ENCODE results near the gene C1orf35. TPM values are rescaled to one million over a fixed set of nuclear protein-coding genes. Genes with fewer than 3 reads are reported as not detected.

The C1orf35 gene
- total RNA-seq, 1 experiment from 2014 or later = 63.3 TPM

- intact Hi-C loops (cut with micrococcal nuclease) = no loop called here
- BruUV-seq (replicated peaks) = no TSS peak
- H3K79me2 ChIP-seq (ENCODE audit: low read length) = peaks cover 38% of the 10 kb centered on the region
- H3K27me3 ChIP-seq (ENCODE audit: low read length) = no peaks in the 10 kb centered on the region
- DNase-seq (no peak), ATAC-seq (no peak)
- no peaks in the 10 kb centered on the region for H3F3A ChIP-seq (ENCODE audit: low read length, unreplicated experiment)
- ChIA-PET POLR2A (ENCODE audit: unreplicated experiment) (no interaction called here), CTCF (no interaction called here)
- TF ChIP-seq EZH2 (IDR thresholded peaks at IDR 0.05; ENCODE audit: low read length, unreplicated experiment) (no peak), CTCF (conservative IDR thresholded peaks at IDR 0.05; ENCODE audit: low read depth, low read length) (no peak), EZH2phosphoT487 (IDR thresholded peaks at IDR 0.05; ENCODE audit: borderline replicate concordance, low read length) (no peak)
- peaks cover 26% of the 10 kb centered on the region for H4K20me1 ChIP-seq (ENCODE audit: low read length)
- H3K9me3 ChIP-seq (ENCODE audit: low read length) = no peaks in the 10 kb centered on the region
- no peak overlapping the region for H3K4me3 ChIP-seq (ENCODE audit: low read length)
- no peak overlapping the region for H3K27ac ChIP-seq (ENCODE audit: low read length)
- H3K4me1 ChIP-seq (ENCODE audit: insufficient read depth, low read length) = no peaks in the 10 kb centered on the region
- H3K9me2 ChIP-seq (replicated peaks; ENCODE audit: low read length) = no peaks in the 10 kb centered on the region
- H3K36me3 ChIP-seq (ENCODE audit: low read depth, low read length) = peaks cover 13% of the 10 kb centered on the region
- no peak overlapping the region for H3K9ac ChIP-seq (ENCODE audit: low read length)
- H3K4me2 ChIP-seq (ENCODE audit: low read length) = no peak overlapping the region
- no peak overlapping the region for H2AFZ ChIP-seq (ENCODE audit: low read length)
Observed at GRCh38 chr1:228148935-228149405, 45.8 kb upstream of the C1orf35 start.

- H3K4me2 ChIP-seq (ENCODE audit: low read length) = no peak overlapping the region
- peaks cover 32% of the 10 kb centered on the region for H4K20me1 ChIP-seq (ENCODE audit: low read length)
- no peaks in the 10 kb centered on the region for H3K9me3 ChIP-seq (ENCODE audit: low read length)
- no peak overlapping the region for H2AFZ ChIP-seq (ENCODE audit: low read length)
- H3K4me1 ChIP-seq (ENCODE audit: insufficient read depth, low read length) = 0 out of 2 replicates have a peak, but pooled peaks cover 4% of the 10 kb centered on the region
- H3K27ac ChIP-seq (ENCODE audit: low read length) = no peak overlapping the region
- no peak overlapping the region for H3K9ac ChIP-seq (ENCODE audit: low read length)
- ATAC-seq = no peak
- H3K9me2 ChIP-seq (replicated peaks; ENCODE audit: low read length) = no peaks in the 10 kb centered on the region
- DNase-seq = no peak
- no peaks in the 10 kb centered on the region for H3K27me3 ChIP-seq (ENCODE audit: low read length)
- BruUV-seq (replicated peaks) = no TSS peak
- H3F3A ChIP-seq (ENCODE audit: low read length, unreplicated experiment) = no peaks in the 10 kb centered on the region
- H3K36me3 ChIP-seq (ENCODE audit: low read depth, low read length) = peaks cover 13% of the 10 kb centered on the region
- intact Hi-C loops (cut with micrococcal nuclease) = no loop called here
- H3K4me3 ChIP-seq (ENCODE audit: low read length) = no peak overlapping the region
- POLR2A ChIA-PET (ENCODE audit: unreplicated experiment) = no interaction called here
- CTCF ChIA-PET = no interaction called here
- TF ChIP-seq CTCF (conservative IDR thresholded peaks at IDR 0.05; ENCODE audit: low read depth, low read length) (no peak), EZH2phosphoT487 (IDR thresholded peaks at IDR 0.05; ENCODE audit: borderline replicate concordance, low read length) (no peak), EZH2 (IDR thresholded peaks at IDR 0.05; ENCODE audit: low read length, unreplicated experiment) (no peak)
- H3K79me2 ChIP-seq (ENCODE audit: low read length) = peaks cover 44% of the 10 kb centered on the region
Observed at GRCh38 chr1:228148196-228148861, 45.2 kb upstream of the C1orf35 start.

- TF ChIP-seq CTCF (conservative IDR thresholded peaks at IDR 0.05; ENCODE audit: low read depth, low read length) = no peak
- no peak for TF ChIP-seq EZH2phosphoT487 (IDR thresholded peaks at IDR 0.05; ENCODE audit: borderline replicate concordance, low read length)
- CTCF ChIA-PET = no interaction called here
- Histone ChIP-seq H3K79me2 (ENCODE audit: low read length) (peaks cover 50% of the 10 kb centered on the region), H4K20me1 (ENCODE audit: low read length) (peaks cover 38% of the 10 kb centered on the region), H2AFZ (ENCODE audit: low read length) (no peak overlapping the region), H3K4me2 (ENCODE audit: low read length) (no peak overlapping the region), H3K9me2 (replicated peaks; ENCODE audit: low read length) (no peaks in the 10 kb centered on the region), H3K36me3 (ENCODE audit: low read depth, low read length) (peaks cover 13% of the 10 kb centered on the region), H3F3A (ENCODE audit: low read length, unreplicated experiment) (no peaks in the 10 kb centered on the region), H3K27me3 (ENCODE audit: low read length) (no peaks in the 10 kb centered on the region), H3K9me3 (ENCODE audit: low read length) (no peaks in the 10 kb centered on the region), H3K4me1 (ENCODE audit: insufficient read depth, low read length) (peaks cover 8% of the 10 kb centered on the region), H3K27ac (ENCODE audit: low read length) (no peak overlapping the region), H3K9ac (ENCODE audit: low read length) (no peak overlapping the region), H3K4me3 (ENCODE audit: low read length) (no peak overlapping the region)
- no peak for ATAC-seq
- no TSS peak for BruUV-seq (replicated peaks)
- intact Hi-C loops (cut with micrococcal nuclease) = no loop called here
- no peak for DNase-seq
- POLR2A ChIA-PET (ENCODE audit: unreplicated experiment) = no interaction called here
Observed at GRCh38 chr1:228147768-228148167, 44.6 kb upstream of the C1orf35 start.

Data from PC-3 (cell line).